Mammary epithelial cell (primary cell): ENCODE measurements around the gene RGS19.

Experiments
- EZH2 ChIP-seq: IDR thresholded peaks from 2 replicates; pipeline ENCODE4 v1.6.1; 2012; ENCODE audit warnings: low read length, inconsistent platforms, borderline replicate concordance
- TF ChIP-seq, protein P1 (sequence below), 2 donors: IDR thresholded peaks in 1 of 2; conservative IDR thresholded peaks in 1 of 2; 2 replicates each; pipeline ENCODE4 v1.5.1; 2011 to 2012; ENCODE audit warnings: inconsistent platforms in 2 of 2, low read length in 2 of 2, mild to moderate bottlenecking in 2 of 2, control low read depth in 1 of 2, low read depth in 1 of 2; ENCODE audit not compliant: insufficient read depth in 1 of 2; ENCODE audit errors: extremely low read depth in 1 of 2

DNA sequence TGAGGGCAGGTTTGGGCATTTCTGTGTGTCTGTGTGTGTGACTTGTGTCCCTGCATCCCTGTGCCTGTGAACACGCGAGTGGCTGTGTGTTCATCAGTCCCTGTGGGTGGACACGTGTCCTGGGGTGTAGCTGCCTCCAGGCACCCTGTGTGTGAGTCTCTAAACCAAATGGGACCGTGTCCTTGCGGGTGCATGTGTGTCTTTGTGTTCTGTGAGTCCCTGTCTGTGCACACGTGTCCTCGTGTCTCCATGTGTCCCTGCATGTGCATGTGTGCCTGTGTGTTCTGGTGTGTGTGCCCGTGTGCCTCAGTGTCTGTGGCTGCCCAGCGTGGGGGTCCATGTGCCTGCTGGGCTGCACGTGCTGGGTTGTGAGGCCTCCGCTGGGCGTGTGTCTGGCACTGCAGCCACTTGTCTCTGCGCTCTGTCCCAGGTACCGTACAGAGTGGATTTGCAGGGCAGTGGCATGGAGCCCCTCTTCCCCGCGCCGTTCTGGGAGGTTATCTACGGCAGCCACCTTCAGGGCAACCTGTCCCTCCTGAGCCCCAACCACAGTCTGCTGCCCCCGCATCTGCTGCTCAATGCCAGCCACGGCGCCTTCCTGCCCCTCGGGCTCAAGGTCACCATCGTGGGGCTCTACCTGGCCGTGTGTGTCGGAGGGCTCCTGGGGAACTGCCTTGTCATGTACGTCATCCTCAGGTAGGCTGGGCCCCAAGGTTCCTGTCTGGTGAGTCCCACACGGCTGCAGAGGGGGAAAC is 13.1 kb upstream of the RGS19 start:
- TF ChIP-seq, protein P1, sequence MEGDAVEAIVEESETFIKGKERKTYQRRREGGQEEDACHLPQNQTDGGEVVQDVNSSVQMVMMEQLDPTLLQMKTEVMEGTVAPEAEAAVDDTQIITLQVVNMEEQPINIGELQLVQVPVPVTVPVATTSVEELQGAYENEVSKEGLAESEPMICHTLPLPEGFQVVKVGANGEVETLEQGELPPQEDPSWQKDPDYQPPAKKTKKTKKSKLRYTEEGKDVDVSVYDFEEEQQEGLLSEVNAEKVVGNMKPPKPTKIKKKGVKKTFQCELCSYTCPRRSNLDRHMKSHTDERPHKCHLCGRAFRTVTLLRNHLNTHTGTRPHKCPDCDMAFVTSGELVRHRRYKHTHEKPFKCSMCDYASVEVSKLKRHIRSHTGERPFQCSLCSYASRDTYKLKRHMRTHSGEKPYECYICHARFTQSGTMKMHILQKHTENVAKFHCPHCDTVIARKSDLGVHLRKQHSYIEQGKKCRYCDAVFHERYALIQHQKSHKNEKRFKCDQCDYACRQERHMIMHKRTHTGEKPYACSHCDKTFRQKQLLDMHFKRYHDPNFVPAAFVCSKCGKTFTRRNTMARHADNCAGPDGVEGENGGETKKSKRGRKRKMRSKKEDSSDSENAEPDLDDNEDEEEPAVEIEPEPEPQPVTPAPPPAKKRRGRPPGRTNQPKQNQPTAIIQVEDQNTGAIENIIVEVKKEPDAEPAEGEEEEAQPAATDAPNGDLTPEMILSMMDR (conservative IDR thresholded peaks at IDR 0.05 in 1 of 2, IDR thresholded peaks at IDR 0.05 in 1 of 2; ENCODE audit: extremely low read depth in 1 of 2, insufficient read depth in 1 of 2, low read depth in 1 of 2, low read length in 2 of 2): no peak
- TF ChIP-seq EZH2: no peak
